Omental fat pad (tissue), 4 donors: ENCODE measurements around the gene VWA3B. TPM values are rescaled to one million over a fixed set of nuclear protein-coding genes. Genes with fewer than 3 reads are reported as not detected.
"Not testable (repeated sequence)": the region's sequence is repeated elsewhere in the genome, so short reads cannot be mapped to it uniquely, and the experiment has no call there.

ENCODE experiments used
- ATAC-seq: fragments of 150-250 bp; one replicate; pipeline ENCODE4 v1.9.1; 2016; ENCODE audit warnings: mild to moderate bottlenecking, moderate library complexity; ENCODE audit not compliant: low FRiP score
- DNase-seq: peaks from one replicate; pipeline ENCODE4 v3.0.0-alpha.2; 2019; ENCODE audit warnings: low spot score
- CTCF ChIP-seq, 3 donors: fragments of 450-650 bp; IDR thresholded peaks; one replicate each; pipeline ENCODE4 v1.5.1; 2016 to 2017; ENCODE audit warnings: antibody characterized with exemption in 3 of 3, mild to moderate bottlenecking in 3 of 3, moderate library complexity in 2 of 3
- total RNA-seq, 4 donors: library from RNA; depleted of rRNA; stranded (reverse); fragments of >200 nt; gene quantifications; one replicate each; pipeline ENCODE4 v1.1.0, GENCODE V29; 2016

Gene VWA3B
- total RNA-seq, 4 donors from 2014 or later: 0.32 TPM; not detected in 3

GRCh38 chr2:98043101-98043500 lies 43.9 kb upstream of the VWA3B start:
- ATAC-seq: no peak
- no peak for TF ChIP-seq CTCF (IDR thresholded peaks at IDR 0.05)
- no peak for DNase-seq

- ATAC-seq, DNase-seq: not testable (repeated sequence)
These were observed 42.2 kb upstream of the VWA3B start for GRCh38 chr2:98044730-98045129.

GRCh38 chr2:98050070-98050469 lies 36.9 kb upstream of the VWA3B start:
- no peak for DNase-seq
- ATAC-seq: no peak
- no peak for TF ChIP-seq CTCF (IDR thresholded peaks at IDR 0.05)

GRCh38 chr2:98058191-98058975 lies 28.6 kb upstream of the VWA3B start:
- TF ChIP-seq CTCF (IDR thresholded peaks at IDR 0.05): no peak
- ATAC-seq: no peak
- DNase-seq: no peak

- no peak for DNase-seq
- TF ChIP-seq CTCF (IDR thresholded peaks at IDR 0.05): no peak
- no peak for ATAC-seq
These were observed 26.7 kb upstream of the VWA3B start for GRCh38 chr2:98060277-98060676.

GRCh38 chr2:98063291-98063854 lies 23.6 kb upstream of the VWA3B start:
- DNase-seq: no peak
- TF ChIP-seq CTCF (IDR thresholded peaks at IDR 0.05): no peak
- ATAC-seq: no peak

GRCh38 chr2:98065808-98066207 lies 21.2 kb upstream of the VWA3B start:
- no peak for DNase-seq
- TF ChIP-seq CTCF (IDR thresholded peaks at IDR 0.05): no peak
- ATAC-seq: no peak
